ENCODE measurements around the gene ST6GAL1.

ST6GAL1 gene

GRCh38 chr3:186920301-186920700 is 10.0 kb upstream of the ST6GAL1 start:
- H3K4me3 ChIP-seq (ENCODE audit: low read depth, low read length) = no peak overlapping the region
- DNase-seq (ENCODE audit: low read depth) = no peak
- no peak for TF ChIP-seq CTCF (IDR thresholded peaks at IDR 0.05; ENCODE audit: low read depth, low read length, missing control alignments)

- no peak for DNase-seq (ENCODE audit: low read depth)
- TF ChIP-seq CTCF (IDR thresholded peaks at IDR 0.05; ENCODE audit: low read depth, low read length, missing control alignments) = no peak
Observed at GRCh38 chr3:186920796-186921195, 9.5 kb upstream of the ST6GAL1 start.

GRCh38 chr3:186921578-186921977 is 8.7 kb upstream of the ST6GAL1 start:
- H3K4me3 ChIP-seq (ENCODE audit: low read depth, low read length) = no peak overlapping the region
- TF ChIP-seq CTCF (IDR thresholded peaks at IDR 0.05; ENCODE audit: low read depth, low read length, missing control alignments) = no peak
- DNase-seq (ENCODE audit: low read depth) = no peak

More at GRCh38 chr3:186920796-186921195, 9.5 kb upstream of the ST6GAL1 start:
- no peak overlapping the region for H3K4me3 ChIP-seq (ENCODE audit: low read depth, low read length)

GRCh38 chr3:186922224-186922623 is 8.1 kb upstream of the ST6GAL1 start:
- DNase-seq (ENCODE audit: low read depth) = no peak
- TF ChIP-seq CTCF (IDR thresholded peaks at IDR 0.05; ENCODE audit: low read depth, low read length, missing control alignments) = no peak

GRCh38 chr3:186922790-186923189 is 7.5 kb upstream of the ST6GAL1 start:
- TF ChIP-seq CTCF (IDR thresholded peaks at IDR 0.05; ENCODE audit: low read depth, low read length, missing control alignments) = no peak
- no peak for DNase-seq (ENCODE audit: low read depth)

More at GRCh38 chr3:186922224-186922623, 8.1 kb upstream of the ST6GAL1 start:
- H3K4me3 ChIP-seq (ENCODE audit: low read depth, low read length) = no peak overlapping the region

GRCh38 chr3:186923241-186923640 is 7.1 kb upstream of the ST6GAL1 start:
- no peak for DNase-seq (ENCODE audit: low read depth)
- no peak for TF ChIP-seq CTCF (IDR thresholded peaks at IDR 0.05; ENCODE audit: low read depth, low read length, missing control alignments)
- no peak overlapping the region for H3K4me3 ChIP-seq (ENCODE audit: low read depth, low read length)

More at GRCh38 chr3:186922790-186923189, 7.5 kb upstream of the ST6GAL1 start:
- H3K4me3 ChIP-seq (ENCODE audit: low read depth, low read length) = no peak overlapping the region

GRCh38 chr3:186925826-186926225 is 4.5 kb upstream of the ST6GAL1 start:
- DNase-seq (ENCODE audit: low read depth) = no peak
- no peak overlapping the region for H3K4me3 ChIP-seq (ENCODE audit: low read depth, low read length)
- TF ChIP-seq CTCF (IDR thresholded peaks at IDR 0.05; ENCODE audit: low read depth, low read length, missing control alignments) = no peak
